ENCODE data around the gene NUDT16L1. TPM values are rescaled to one million over a fixed set of nuclear protein-coding genes. Genes with fewer than 3 reads are reported as not detected.

The NUDT16L1 gene
- total and polyA plus RNA-seq, 2 of the 8 experiments (the other 6 are each of a cell fraction or from before 2014, with no cell fraction given), result 34.8 to 77.3 TPM

GRCh38 chr16:4734730-4735535, 41.6 kb downstream of the NUDT16L1 start (continued):
- TF ChIP-seq CTBP2 (IDR thresholded peaks at IDR 0.05; ENCODE audit: borderline replicate concordance, insufficient read depth, insufficient read length, low read length), result no peak
- TF ChIP-seq SP1 (IDR thresholded peaks at IDR 0.05; ENCODE audit: low read depth, low read length), result no peak
- TF ChIP-seq CBX8 (IDR thresholded peaks at IDR 0.05; ENCODE audit: borderline replicate concordance, low read depth, low read length), result no peak
- TF ChIP-seq NRF1 (IDR thresholded peaks at IDR 0.05; ENCODE audit: low read depth, low read length), result no peak
- TF ChIP-seq HDAC2 (IDR thresholded peaks at IDR 0.05; ENCODE audit: borderline replicate concordance in 1 of 2, low read depth in 2 of 2, low read length in 2 of 2), result peak in 1 of 2 experiments; percentile 11; a peak in 1 of 4 replicates
- TF ChIP-seq YY1 (IDR thresholded peaks at IDR 0.05; ENCODE audit: low read depth, low read length), result no peak
- peak; percentile 91 to 95 for TF ChIP-seq SIN3A (conservative IDR thresholded peaks at IDR 0.05 in 1 of 2, IDR thresholded peaks at IDR 0.05 in 1 of 2; ENCODE audit: low read depth in 1 of 2, low read length in 2 of 2)
- no peak for TF ChIP-seq GABPA (IDR thresholded peaks at IDR 0.05; ENCODE audit: borderline replicate concordance, insufficient read depth, low read length)
- no peak for TF ChIP-seq FOSL1 (IDR thresholded peaks at IDR 0.05; ENCODE audit: insufficient read depth, low read depth, low read length)
- peak; percentile 10; the same call in 1 of the 2 replicates for TF ChIP-seq SP4 (IDR thresholded peaks at IDR 0.05; ENCODE audit: low read length)
- TF ChIP-seq KDM4A (IDR thresholded peaks at IDR 0.05; ENCODE audit: low read depth, low read length, severe bottlenecking), result peak; percentile 24
- TF ChIP-seq TAF1 (IDR thresholded peaks at IDR 0.05; ENCODE audit: low read depth, low read length), result peak; percentile 39; the same call in 1 of the 2 replicates
- TF ChIP-seq BRCA1 (IDR thresholded peaks at IDR 0.05; ENCODE audit: low read depth, low read length), result no peak
- TF ChIP-seq KDM1A (IDR thresholded peaks at IDR 0.05; ENCODE audit: borderline replicate concordance, low read length), result peak; percentile 81; the same call in 1 of the 2 replicates
- no peak for TF ChIP-seq TCF12 (IDR thresholded peaks at IDR 0.05; ENCODE audit: low read depth, low read length)
- TF ChIP-seq POU5F1 (IDR thresholded peaks at IDR 0.05; ENCODE audit: low read depth, low read length), result no peak
- TF ChIP-seq MAX (IDR thresholded peaks at IDR 0.05), result peak; percentile 79

Data from H1 (cell line).